Astrocyte (in vitro differentiated cells and primary cell): ENCODE measurements around the gene ZG16B. TPM values are rescaled to one million over a fixed set of nuclear protein-coding genes. Genes with fewer than 3 reads are reported as not detected.
A peak's percentile ranks its signal among the peaks of the same experiment; 100 is the strongest.

Experiments
- DNase-seq: peaks from one replicate; pipeline ENCODE4 v3.0.0-alpha.2; 2010; ENCODE audit warnings: low read depth
- FAIRE-seq: peaks from 2 replicates; lab custom pipeline; 2011; peaks lifted over from hg19 to GRCh38; lab: Jason Lieb, UNC
- H2AFZ ChIP-seq: 2 replicates; pipeline ENCODE4 v1.6.0; 2012; ENCODE audit warnings: low read depth, low read length, inconsistent platforms
- H3K27ac ChIP-seq: 2 replicates; pipeline ENCODE4 v1.5.1; 2011; ENCODE audit warnings: low read depth, low read length, inconsistent platforms
- H3K27me3 ChIP-seq: 2 replicates; pipeline ENCODE4 v1.6.0; 2011; ENCODE audit warnings: low read length, inconsistent platforms; ENCODE audit not compliant: insufficient read depth
- H3K36me3 ChIP-seq: 2 replicates; pipeline ENCODE4 v1.5.1; 2011; ENCODE audit warnings: low read length, inconsistent platforms; ENCODE audit not compliant: insufficient read depth
- H3K4me1 ChIP-seq: 2 replicates; pipeline ENCODE4 v1.5.1; 2011; ENCODE audit warnings: low read length, inconsistent platforms; ENCODE audit not compliant: insufficient read depth
- H3K4me2 ChIP-seq: 2 replicates; pipeline ENCODE4 v1.6.0; 2012; ENCODE audit warnings: low read length, inconsistent platforms
- H3K4me3 ChIP-seq: 2 replicates; pipeline ENCODE4 v1.5.1; 2011; ENCODE audit warnings: low read depth, mild to moderate bottlenecking, low read length, inconsistent platforms; ENCODE audit not compliant: insufficient read depth
- H3K79me2 ChIP-seq: 2 replicates; pipeline ENCODE4 v1.6.0; 2012; ENCODE audit warnings: mild to moderate bottlenecking, low read length, inconsistent platforms; ENCODE audit not compliant: insufficient read depth
- H3K9ac ChIP-seq: 2 replicates; pipeline ENCODE4 v1.6.0; 2012; ENCODE audit warnings: mild to moderate bottlenecking, low read length, inconsistent platforms
- H3K9me3 ChIP-seq: 2 replicates; pipeline ENCODE4 v1.5.1; 2012; ENCODE audit warnings: low read depth, mild to moderate bottlenecking, low read length, inconsistent platforms; ENCODE audit not compliant: insufficient read depth
- H4K20me1 ChIP-seq: 2 replicates; pipeline ENCODE4 v1.6.0; 2012; ENCODE audit warnings: low read length, inconsistent platforms; ENCODE audit not compliant: insufficient read depth
- H3K27ac Mint-ChIP-seq: one replicate; pipeline ENCODE4 v1.8.0; 2021; ENCODE audit warnings: mild to moderate bottlenecking, mixed read lengths; ENCODE audit not compliant: unreplicated experiment
- H3K27me3 Mint-ChIP-seq: one replicate; pipeline ENCODE4 v1.8.0; 2021; ENCODE audit warnings: low read depth, mixed read lengths; ENCODE audit not compliant: unreplicated experiment
- H3K36me3 Mint-ChIP-seq: one replicate; pipeline ENCODE4 v1.8.0; 2021; ENCODE audit warnings: low read depth, mixed read lengths; ENCODE audit not compliant: unreplicated experiment
- H3K4me1 Mint-ChIP-seq: one replicate; pipeline ENCODE4 v1.8.0; 2021; ENCODE audit warnings: low read depth, mixed read lengths; ENCODE audit not compliant: unreplicated experiment
- H3K4me3 Mint-ChIP-seq: one replicate; pipeline ENCODE4 v1.8.0; 2021; ENCODE audit warnings: mild to moderate bottlenecking, moderate library complexity, mixed read lengths; ENCODE audit not compliant: unreplicated experiment
- H3K9me3 Mint-ChIP-seq: one replicate; pipeline ENCODE4 v1.8.0; 2021; ENCODE audit warnings: mild to moderate bottlenecking, mixed read lengths; ENCODE audit not compliant: unreplicated experiment
- EZH2 ChIP-seq: IDR thresholded peaks from 2 replicates; pipeline ENCODE4 v1.6.1; 2012; ENCODE audit warnings: mild to moderate bottlenecking, low read length, inconsistent platforms; ENCODE audit not compliant: insufficient read depth
- total RNA-seq: library from RNA; stranded (reverse); gene quantifications from 2 replicates; pipeline ENCODE4 v1.2.1, GENCODE V29; 2021
- TF ChIP-seq, protein P1 (sequence below): IDR thresholded peaks from 2 replicates; pipeline ENCODE4 v1.5.1; 2011; ENCODE audit warnings: low read depth, mild to moderate bottlenecking, inconsistent platforms, low read length, moderate library complexity; ENCODE audit not compliant: insufficient read depth

The ZG16B gene
- total RNA-seq, 1 donor from 2014 or later = not detected

DNA sequence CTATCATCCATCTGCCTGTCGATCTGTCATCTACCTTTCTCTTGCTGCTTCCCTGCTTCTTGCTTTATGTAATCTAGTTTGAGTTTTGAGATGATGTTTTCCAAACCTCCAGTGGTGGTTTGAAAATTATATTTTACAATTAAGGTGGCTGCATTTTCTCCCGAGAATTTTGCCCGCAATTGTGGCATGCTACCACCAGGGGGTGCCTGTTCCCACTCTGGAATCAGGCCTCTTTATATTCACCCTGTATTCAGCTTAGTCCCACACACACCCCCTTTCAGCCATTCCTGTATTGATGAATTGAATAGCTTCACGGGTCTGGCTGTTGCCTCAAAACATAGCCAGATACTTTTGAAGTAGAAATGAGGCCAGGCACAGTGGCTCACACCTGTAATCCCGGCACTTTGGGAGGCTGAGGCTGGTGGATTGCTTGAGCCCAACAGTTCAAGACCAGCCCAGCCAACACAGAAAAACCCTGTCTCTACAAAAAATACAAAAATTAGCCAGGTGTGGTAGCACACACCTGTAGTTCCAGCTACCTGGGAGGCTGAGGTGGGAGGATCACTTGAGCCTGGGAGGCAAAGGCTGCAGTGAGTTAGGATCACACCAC, 24.7 kb downstream of the ZG16B start:
- H3K4me2 ChIP-seq = no peak overlapping the region
- no peak overlapping the region for H3K27ac ChIP-seq
- H3K4me1 ChIP-seq = peaks cover 5% of the 10 kb centered on the region
- H3K36me3 Mint-ChIP-seq = no peaks in the 10 kb centered on the region
- H3K4me3 Mint-ChIP-seq = no peak overlapping the region
- H3K9ac ChIP-seq = no peak overlapping the region
- no peak overlapping the region for H3K4me3 ChIP-seq
- peaks cover 5% of the 10 kb centered on the region for H3K9me3 Mint-ChIP-seq
- H2AFZ ChIP-seq = no peak overlapping the region
- FAIRE-seq (no peak), DNase-seq (no peak)
- H3K27ac Mint-ChIP-seq = no peak overlapping the region
- H3K79me2 ChIP-seq = no peaks in the 10 kb centered on the region
- H3K27me3 Mint-ChIP-seq = peaks cover 7% of the 10 kb centered on the region
- TF ChIP-seq EZH2 = no peak
- TF ChIP-seq, protein P1, sequence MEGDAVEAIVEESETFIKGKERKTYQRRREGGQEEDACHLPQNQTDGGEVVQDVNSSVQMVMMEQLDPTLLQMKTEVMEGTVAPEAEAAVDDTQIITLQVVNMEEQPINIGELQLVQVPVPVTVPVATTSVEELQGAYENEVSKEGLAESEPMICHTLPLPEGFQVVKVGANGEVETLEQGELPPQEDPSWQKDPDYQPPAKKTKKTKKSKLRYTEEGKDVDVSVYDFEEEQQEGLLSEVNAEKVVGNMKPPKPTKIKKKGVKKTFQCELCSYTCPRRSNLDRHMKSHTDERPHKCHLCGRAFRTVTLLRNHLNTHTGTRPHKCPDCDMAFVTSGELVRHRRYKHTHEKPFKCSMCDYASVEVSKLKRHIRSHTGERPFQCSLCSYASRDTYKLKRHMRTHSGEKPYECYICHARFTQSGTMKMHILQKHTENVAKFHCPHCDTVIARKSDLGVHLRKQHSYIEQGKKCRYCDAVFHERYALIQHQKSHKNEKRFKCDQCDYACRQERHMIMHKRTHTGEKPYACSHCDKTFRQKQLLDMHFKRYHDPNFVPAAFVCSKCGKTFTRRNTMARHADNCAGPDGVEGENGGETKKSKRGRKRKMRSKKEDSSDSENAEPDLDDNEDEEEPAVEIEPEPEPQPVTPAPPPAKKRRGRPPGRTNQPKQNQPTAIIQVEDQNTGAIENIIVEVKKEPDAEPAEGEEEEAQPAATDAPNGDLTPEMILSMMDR = peak; percentile 46
- H3K27me3 ChIP-seq = no peaks in the 10 kb centered on the region
- H3K4me1 Mint-ChIP-seq = peaks cover 2% of the 10 kb centered on the region
- H3K9me3 ChIP-seq = no peaks in the 10 kb centered on the region
- no peaks in the 10 kb centered on the region for H4K20me1 ChIP-seq
- no peaks in the 10 kb centered on the region for H3K36me3 ChIP-seq

DNA sequence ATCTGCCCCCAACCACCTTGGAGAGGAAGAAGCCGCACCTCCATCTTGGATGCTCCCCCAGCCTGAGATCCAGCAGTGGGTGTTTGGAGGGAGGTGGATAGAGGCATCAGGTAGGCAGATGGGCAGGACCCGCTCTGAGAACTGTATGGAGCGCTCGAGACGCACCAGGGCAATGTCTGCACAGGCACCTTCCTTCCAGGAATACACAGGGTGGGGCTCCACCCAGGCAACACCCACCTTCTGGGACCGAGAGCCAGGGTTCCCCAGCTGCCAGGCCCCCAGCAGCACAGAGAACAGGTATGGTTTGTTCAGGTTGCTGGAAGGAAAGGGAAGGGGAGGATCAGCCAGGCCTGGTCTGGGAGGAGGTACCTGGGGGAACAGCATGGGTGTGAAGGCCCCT, 25.4 kb downstream of the ZG16B start:
- Mint-ChIP-seq H3K9me3 (peaks cover 5% of the 10 kb centered on the region), H3K27me3 (peaks cover 8% of the 10 kb centered on the region), H3K27ac (no peak overlapping the region), H3K4me1 (peaks cover 2% of the 10 kb centered on the region), H3K36me3 (no peaks in the 10 kb centered on the region), H3K4me3 (no peak overlapping the region)
- H2AFZ ChIP-seq = no peak overlapping the region
- H3K4me3 ChIP-seq = no peak overlapping the region
- no peak overlapping the region for H3K9ac ChIP-seq
- TF ChIP-seq, protein P1 = no peak
- TF ChIP-seq EZH2 = no peak
- FAIRE-seq (no peak), DNase-seq (no peak)
- H3K9me3 ChIP-seq = no peaks in the 10 kb centered on the region
- H4K20me1 ChIP-seq = no peaks in the 10 kb centered on the region
- H3K36me3 ChIP-seq = no peaks in the 10 kb centered on the region
- H3K4me2 ChIP-seq = no peak overlapping the region
- H3K27ac ChIP-seq = no peak overlapping the region
- H3K79me2 ChIP-seq = no peaks in the 10 kb centered on the region
- H3K27me3 ChIP-seq = no peaks in the 10 kb centered on the region
- peaks cover 5% of the 10 kb centered on the region for H3K4me1 ChIP-seq

DNA sequence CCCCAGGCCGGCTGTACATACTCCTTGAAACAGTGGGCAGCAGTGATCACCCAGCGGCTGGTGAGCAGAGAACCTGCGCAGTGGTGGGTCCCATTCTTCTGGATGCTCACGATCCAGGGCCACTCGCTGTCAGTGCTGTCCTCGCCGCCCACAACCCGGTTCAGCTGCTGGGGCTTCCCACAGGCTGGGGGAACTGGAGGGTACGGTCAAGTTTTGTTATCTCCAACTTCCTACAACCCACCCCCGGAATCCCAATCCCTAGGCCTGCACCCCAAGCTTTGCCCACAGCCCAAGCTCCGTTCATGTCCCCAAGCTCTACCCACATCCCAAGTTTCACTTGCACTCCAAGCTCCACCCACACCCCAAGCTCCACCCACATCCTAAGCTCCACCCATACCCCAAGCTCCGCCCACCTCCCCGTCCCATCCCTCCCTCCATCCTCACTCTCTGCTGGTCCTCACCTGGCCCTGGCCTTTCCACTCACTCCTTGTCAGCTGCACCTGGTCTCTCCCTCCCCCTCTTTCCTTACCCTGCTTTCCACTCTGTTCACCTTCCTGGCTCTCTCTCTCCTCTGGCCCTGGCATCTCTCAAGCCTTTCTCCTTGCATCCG, 26.1 kb downstream of the ZG16B start:
- no peak for FAIRE-seq
- Mint-ChIP-seq H3K4me3 (no peak overlapping the region), H3K27me3 (peaks cover 8% of the 10 kb centered on the region), H3K27ac (no peak overlapping the region), H3K36me3 (no peaks in the 10 kb centered on the region), H3K9me3 (peaks cover 6% of the 10 kb centered on the region), H3K4me1 (peaks cover 2% of the 10 kb centered on the region)
- H3K4me2 ChIP-seq = no peak overlapping the region
- H3K36me3 ChIP-seq = no peaks in the 10 kb centered on the region
- H3K4me3 ChIP-seq = no peak overlapping the region
- no peaks in the 10 kb centered on the region for H4K20me1 ChIP-seq
- no peak overlapping the region for H3K9ac ChIP-seq
- H3K27ac ChIP-seq = no peak overlapping the region
- H3K79me2 ChIP-seq = no peaks in the 10 kb centered on the region
- TF ChIP-seq, protein P1 = no peak
- no peak for TF ChIP-seq EZH2
- H3K9me3 ChIP-seq = peaks cover 5% of the 10 kb centered on the region
- peaks cover 5% of the 10 kb centered on the region for H3K4me1 ChIP-seq
- no peak for DNase-seq
- no peaks in the 10 kb centered on the region for H3K27me3 ChIP-seq
- no peak overlapping the region for H2AFZ ChIP-seq
